Panc1 (cell line): Measurements from ENCODE around the gene NELFB. TPM values are rescaled to one million over a fixed set of nuclear protein-coding genes. Genes with fewer than 3 reads are reported as not detected.

ENCODE experiments used
- ATAC-seq: fragments of 200-7000 bp; cut with Tn5 transposase; 2 replicates; pipeline ENCODE4 v1.9.1; 2020; ENCODE audit warnings: mild to moderate bottlenecking, moderate library complexity
- BruUV-seq: library from RNA; stranded (reverse); fragments of 400-500 nt; replicated peaks from 2 replicates; lab custom pipeline; 2021; lab: Mats Ljungman, UMichigan
- CTCF ChIA-PET: fragments of 300-600 bp; sonication (Branson Sonifier 250); formaldehyde crosslinking; loops from one replicate; lab custom pipeline; 2022; ENCODE audit warnings: antibody characterized with exemption; lab: Charles Lee
- POLR2A ChIA-PET: fragments of 300-600 bp; sonication (Branson Sonifier 250); formaldehyde crosslinking; loops from one replicate; lab custom pipeline; 2022; ENCODE audit warnings: antibody characterized with exemption; lab: Charles Lee
- DNase-seq: peaks from one replicate; pipeline ENCODE4 v3.0.0-alpha.2; 2010; ENCODE audit warnings: low read depth, low spot score
- H3K27ac ChIP-seq: 2 replicates; pipeline ENCODE4 v1.5.1; 2011; ENCODE audit warnings: mild to moderate bottlenecking, low read length, inconsistent platforms
- H3K27me3 ChIP-seq: fragments of 200-500 bp; sonication (Bioruptor generic); 2 replicates; pipeline ENCODE4 v1.6.0; 2014; ENCODE audit warnings: low read length, inconsistent platforms; ENCODE audit not compliant: control insufficient read depth, insufficient read depth
- H3K36me3 ChIP-seq: fragments of 200-500 bp; sonication (Bioruptor generic); 2 replicates; pipeline ENCODE4 v1.5.1; 2014; ENCODE audit warnings: inconsistent platforms, mild to moderate bottlenecking, low read length, moderate library complexity; ENCODE audit not compliant: control insufficient read depth, insufficient read depth
- H3K4me1 ChIP-seq: 2 replicates; pipeline ENCODE4 v1.5.1; 2011; ENCODE audit warnings: inconsistent platforms, mild to moderate bottlenecking, low read length, moderate library complexity; ENCODE audit not compliant: control insufficient read depth, insufficient read depth
- H3K4me3 ChIP-seq, 2 experiments: 2 replicates each; pipeline ENCODE4 v1.5.1; 2011 to 2012; ENCODE audit warnings: low read depth in 2 of 2, low read length in 2 of 2, mild to moderate bottlenecking in 2 of 2, inconsistent platforms in 1 of 2, moderate library complexity in 1 of 2
- H3K9me3 ChIP-seq: fragments of 200-500 bp; sonication (Bioruptor generic); 2 replicates; pipeline ENCODE4 v1.5.1; 2014; ENCODE audit warnings: low read depth, mild to moderate bottlenecking, inconsistent platforms, low read length, moderate library complexity; ENCODE audit not compliant: control insufficient read depth, insufficient read depth
- POLR2AphosphoS5 ChIP-seq: IDR thresholded peaks from 2 replicates; pipeline ENCODE4 v1.6.1; 2012; ENCODE audit warnings: mild to moderate bottlenecking, low read depth, low read length, moderate library complexity
- SIN3A ChIP-seq: IDR thresholded peaks from 2 replicates; pipeline ENCODE4 v1.6.1; 2012; ENCODE audit warnings: low read depth, mild to moderate bottlenecking, low read length, moderate library complexity, borderline replicate concordance; ENCODE audit not compliant: insufficient read depth
- TCF7L2 ChIP-seq: IDR thresholded peaks from 2 replicates; pipeline ENCODE4 v1.6.1; 2011; ENCODE audit warnings: mild to moderate bottlenecking, low read depth, low read length, inconsistent platforms
- in situ Hi-C: cut with HindIII; loops from 2 replicates; pipeline ENCODE4 v1.10.0; 2016; ENCODE audit warnings: low sequenced_read_pairs, low pct_unique_long_range_greater_than_20kb
- intact Hi-C: fragments of 100-400 bp; cut with micrococcal nuclease; formaldehyde crosslinking; loops from one replicate; pipeline ENCODE4 v1.10.0; 2022; ENCODE audit not compliant: unreplicated experiment
- total RNA-seq: library from RNA; stranded (reverse); gene quantifications from one replicate; pipeline ENCODE4 v1.2.1, GENCODE V29; 2021; ENCODE audit not compliant: unreplicated experiment
- TF ChIP-seq, protein P1 (sequence below), 2 experiments: IDR thresholded peaks; 2 replicates each; pipeline ENCODE4 v1.6.1; 2011 to 2012; ENCODE audit warnings: low read depth in 2 of 2, control low read depth in 1 of 2, low read length in 1 of 2, mild to moderate bottlenecking in 1 of 2, moderate library complexity in 1 of 2; ENCODE audit not compliant: insufficient read depth in 1 of 2
- TF ChIP-seq, protein P2 (sequence below): fragments of 450-650 bp; IDR thresholded peaks from 2 replicates; pipeline ENCODE4 v1.5.1; 2017; ENCODE audit warnings: mild to moderate bottlenecking

NELFB gene
- total RNA-seq, 1 experiment from 2014 or later: 62.4 TPM

- ChIA-PET POLR2A (no interaction called here), CTCF (interaction anchor here (1.1 kb wide), 1 partner anchor 8 kb away, joined by 3 read pairs; no protein-coding TSS in a partner anchor)
- BruUV-seq: no TSS peak
- Histone ChIP-seq H3K4me3 (peak overlapping the region; percentile 55 to 73), H3K36me3 (peaks cover 3% of the 10 kb centered on the region; the same call in 1 of the 2 replicates), H3K9me3 (no peaks in the 10 kb centered on the region), H3K4me1 (peaks cover 13% of the 10 kb centered on the region), H3K27ac (peak overlapping the region; percentile 84), H3K27me3 (no peaks in the 10 kb centered on the region)
- DNase-seq: no peak
- ATAC-seq: no peak
- no peak for TF ChIP-seq SIN3A
- TF ChIP-seq, protein P1, sequence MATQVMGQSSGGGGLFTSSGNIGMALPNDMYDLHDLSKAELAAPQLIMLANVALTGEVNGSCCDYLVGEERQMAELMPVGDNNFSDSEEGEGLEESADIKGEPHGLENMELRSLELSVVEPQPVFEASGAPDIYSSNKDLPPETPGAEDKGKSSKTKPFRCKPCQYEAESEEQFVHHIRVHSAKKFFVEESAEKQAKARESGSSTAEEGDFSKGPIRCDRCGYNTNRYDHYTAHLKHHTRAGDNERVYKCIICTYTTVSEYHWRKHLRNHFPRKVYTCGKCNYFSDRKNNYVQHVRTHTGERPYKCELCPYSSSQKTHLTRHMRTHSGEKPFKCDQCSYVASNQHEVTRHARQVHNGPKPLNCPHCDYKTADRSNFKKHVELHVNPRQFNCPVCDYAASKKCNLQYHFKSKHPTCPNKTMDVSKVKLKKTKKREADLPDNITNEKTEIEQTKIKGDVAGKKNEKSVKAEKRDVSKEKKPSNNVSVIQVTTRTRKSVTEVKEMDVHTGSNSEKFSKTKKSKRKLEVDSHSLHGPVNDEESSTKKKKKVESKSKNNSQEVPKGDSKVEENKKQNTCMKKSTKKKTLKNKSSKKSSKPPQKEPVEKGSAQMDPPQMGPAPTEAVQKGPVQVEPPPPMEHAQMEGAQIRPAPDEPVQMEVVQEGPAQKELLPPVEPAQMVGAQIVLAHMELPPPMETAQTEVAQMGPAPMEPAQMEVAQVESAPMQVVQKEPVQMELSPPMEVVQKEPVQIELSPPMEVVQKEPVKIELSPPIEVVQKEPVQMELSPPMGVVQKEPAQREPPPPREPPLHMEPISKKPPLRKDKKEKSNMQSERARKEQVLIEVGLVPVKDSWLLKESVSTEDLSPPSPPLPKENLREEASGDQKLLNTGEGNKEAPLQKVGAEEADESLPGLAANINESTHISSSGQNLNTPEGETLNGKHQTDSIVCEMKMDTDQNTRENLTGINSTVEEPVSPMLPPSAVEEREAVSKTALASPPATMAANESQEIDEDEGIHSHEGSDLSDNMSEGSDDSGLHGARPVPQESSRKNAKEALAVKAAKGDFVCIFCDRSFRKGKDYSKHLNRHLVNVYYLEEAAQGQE (IDR thresholded peaks at IDR 0.05; ENCODE audit: insufficient read depth in 1 of 2, low read depth in 2 of 2, low read length in 1 of 2): no peak
- no peak for TF ChIP-seq POLR2AphosphoS5
- TF ChIP-seq, protein P2, sequence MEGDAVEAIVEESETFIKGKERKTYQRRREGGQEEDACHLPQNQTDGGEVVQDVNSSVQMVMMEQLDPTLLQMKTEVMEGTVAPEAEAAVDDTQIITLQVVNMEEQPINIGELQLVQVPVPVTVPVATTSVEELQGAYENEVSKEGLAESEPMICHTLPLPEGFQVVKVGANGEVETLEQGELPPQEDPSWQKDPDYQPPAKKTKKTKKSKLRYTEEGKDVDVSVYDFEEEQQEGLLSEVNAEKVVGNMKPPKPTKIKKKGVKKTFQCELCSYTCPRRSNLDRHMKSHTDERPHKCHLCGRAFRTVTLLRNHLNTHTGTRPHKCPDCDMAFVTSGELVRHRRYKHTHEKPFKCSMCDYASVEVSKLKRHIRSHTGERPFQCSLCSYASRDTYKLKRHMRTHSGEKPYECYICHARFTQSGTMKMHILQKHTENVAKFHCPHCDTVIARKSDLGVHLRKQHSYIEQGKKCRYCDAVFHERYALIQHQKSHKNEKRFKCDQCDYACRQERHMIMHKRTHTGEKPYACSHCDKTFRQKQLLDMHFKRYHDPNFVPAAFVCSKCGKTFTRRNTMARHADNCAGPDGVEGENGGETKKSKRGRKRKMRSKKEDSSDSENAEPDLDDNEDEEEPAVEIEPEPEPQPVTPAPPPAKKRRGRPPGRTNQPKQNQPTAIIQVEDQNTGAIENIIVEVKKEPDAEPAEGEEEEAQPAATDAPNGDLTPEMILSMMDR: no peak
- TF ChIP-seq TCF7L2: no peak
- intact Hi-C loops: no loop called here
- in situ Hi-C loops: no loop called here
These were observed 23.1 kb downstream of the NELFB start for GRCh38 chr9:137278061-137278701.

DNA sequence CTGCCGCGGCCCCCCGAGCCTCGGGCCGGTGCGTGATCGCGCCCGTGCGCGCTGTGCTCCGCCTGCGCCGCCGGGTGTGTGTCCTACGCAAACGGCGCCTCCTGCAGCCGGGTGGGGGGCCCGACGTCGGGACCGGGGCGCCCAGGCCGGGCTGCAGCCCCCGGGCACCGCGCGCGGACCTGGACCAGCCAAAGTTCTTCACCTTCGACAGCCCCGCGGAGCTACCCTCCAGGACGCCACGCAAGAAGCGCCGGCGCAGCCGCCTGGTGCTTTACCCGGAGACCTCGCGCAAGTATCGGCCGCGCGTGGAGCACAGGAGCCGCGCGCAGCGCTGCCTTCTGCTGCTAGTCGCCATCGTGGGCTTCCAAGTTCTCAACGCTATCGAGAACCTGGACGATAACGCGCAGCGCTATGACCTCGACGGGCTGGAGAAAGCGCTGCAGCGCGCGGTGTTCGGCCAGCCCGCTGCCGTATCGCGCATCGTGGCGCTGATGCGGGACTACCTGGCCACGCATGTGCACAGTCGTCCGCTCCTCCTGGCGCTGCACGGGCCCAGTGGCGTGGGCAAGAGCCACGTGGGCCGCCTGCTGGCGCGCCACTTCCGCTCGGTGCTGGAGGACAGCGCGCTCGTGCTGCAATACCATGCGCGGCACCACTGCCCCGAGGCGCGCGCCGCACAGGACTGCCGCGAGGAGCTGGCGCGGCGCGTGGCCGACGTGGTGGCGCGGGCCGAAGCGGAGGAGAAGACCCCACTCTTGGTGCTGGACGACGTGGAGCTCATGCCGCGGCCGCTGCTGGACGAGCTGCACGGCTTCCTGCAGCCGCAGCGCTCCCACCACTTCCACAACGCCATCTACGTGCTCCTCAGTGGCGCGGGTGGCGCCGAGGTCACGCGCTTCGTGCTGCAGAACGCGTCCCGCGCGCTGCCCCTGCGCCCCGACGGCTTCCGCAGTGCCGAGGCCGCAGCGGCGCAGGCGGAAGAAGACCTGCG lies 23.9 kb downstream of the NELFB start:
- Histone ChIP-seq H3K27me3 (no peaks in the 10 kb centered on the region), H3K36me3 (peaks cover 3% of the 10 kb centered on the region; the same call in 1 of the 2 replicates), H3K27ac (no peak overlapping the region), H3K4me1 (peaks cover 13% of the 10 kb centered on the region), H3K9me3 (no peaks in the 10 kb centered on the region), H3K4me3 (peak overlapping the region; percentile 55 to 73)
- ATAC-seq (no peak), DNase-seq (no peak)
- intact Hi-C loops (no loop called here), in situ Hi-C loops (no loop called here)
- TF ChIP-seq POLR2AphosphoS5 (no peak), SIN3A (no peak), TCF7L2 (no peak)
- TF ChIP-seq, protein P2: no peak
- TF ChIP-seq, protein P1 (IDR thresholded peaks at IDR 0.05; ENCODE audit: insufficient read depth in 1 of 2, low read depth in 2 of 2, low read length in 1 of 2): no peak
- ChIA-PET POLR2A (no interaction called here), CTCF (interaction anchor here (0.5 kb wide), 1 partner anchor 46 kb away, joined by 6 read pairs; no protein-coding TSS in a partner anchor)
- BruUV-seq: no TSS peak
